CD4-positive, alpha-beta T cell treated with Interferon alpha-2 for 1 hour (primary cell): ENCODE results near the gene CD2AP.
"Not testable (repeated sequence)": the region's sequence is repeated elsewhere in the genome, so short reads cannot be mapped to it uniquely, and the experiment has no call there.

Experiments used
- DNase-seq, 2 donors: peaks; one replicate each; pipeline ENCODE4 v3.0.0-alpha.2; 2020 to 2022

CD2AP gene

GRCh38 chr6:47464052-47464451 lies 13.5 kb upstream of the CD2AP start:
- no peak for DNase-seq

GRCh38 chr6:47465117-47465516 lies 12.5 kb upstream of the CD2AP start:
- DNase-seq: no peak

- no peak for DNase-seq
These were observed 5.7 kb upstream of the CD2AP start for GRCh38 chr6:47471911-47472310.

- DNase-seq: no peak
These were observed 3.7 kb upstream of the CD2AP start for GRCh38 chr6:47473791-47474346.

- DNase-seq: no peak
These were observed 2.2 kb upstream of the CD2AP start for GRCh38 chr6:47475319-47475816.

- no peak for DNase-seq
These were observed 650 bp upstream of the CD2AP start for GRCh38 chr6:47476781-47477496.

- DNase-seq: no peak
These were observed 897 bp downstream of the CD2AP start for GRCh38 chr6:47478233-47479139.

- DNase-seq: peak in 1 of 2 donors; percentile 7
These were observed 1.5 kb downstream of the CD2AP start for GRCh38 chr6:47479140-47479508.

GRCh38 chr6:47479874-47480273 lies 2.3 kb downstream of the CD2AP start:
- DNase-seq: no peak

- not testable (repeated sequence) for DNase-seq
These were observed 3.6 kb downstream of the CD2AP start for GRCh38 chr6:47481213-47481612.

- DNase-seq: no peak
These were observed 4.2 kb downstream of the CD2AP start for GRCh38 chr6:47481806-47482205.

- DNase-seq: no peak
These were observed 5.9 kb downstream of the CD2AP start for GRCh38 chr6:47483516-47483852.

- no peak for DNase-seq
These were observed 6.4 kb downstream of the CD2AP start for GRCh38 chr6:47483853-47484546.

GRCh38 chr6:47484616-47485015 lies 7.0 kb downstream of the CD2AP start:
- DNase-seq: no peak

GRCh38 chr6:47485083-47485482 lies 7.5 kb downstream of the CD2AP start:
- no peak for DNase-seq

- no peak for DNase-seq
These were observed 8.0 kb downstream of the CD2AP start for GRCh38 chr6:47485491-47486135.

GRCh38 chr6:47489995-47490394 lies 12.4 kb downstream of the CD2AP start:
- DNase-seq: no peak

GRCh38 chr6:47490676-47491075 lies 13.1 kb downstream of the CD2AP start:
- no peak for DNase-seq

GRCh38 chr6:47492355-47492754 lies 14.8 kb downstream of the CD2AP start:
- no peak for DNase-seq

GRCh38 chr6:47495207-47495606 lies 17.6 kb downstream of the CD2AP start:
- DNase-seq: no peak

- no peak for DNase-seq
These were observed 18.5 kb downstream of the CD2AP start for GRCh38 chr6:47495954-47496545.

- DNase-seq: no peak
These were observed 19.5 kb downstream of the CD2AP start for GRCh38 chr6:47496935-47497579.
